ENCODE measurements around the gene HAVCR2.
A peak's percentile ranks its signal among the peaks of the same experiment; 100 is the strongest.
"Not testable (repeated sequence)": the region's sequence is repeated elsewhere in the genome, so short reads cannot be mapped to it uniquely, and the experiment has no call there.

Gene HAVCR2

DNA sequence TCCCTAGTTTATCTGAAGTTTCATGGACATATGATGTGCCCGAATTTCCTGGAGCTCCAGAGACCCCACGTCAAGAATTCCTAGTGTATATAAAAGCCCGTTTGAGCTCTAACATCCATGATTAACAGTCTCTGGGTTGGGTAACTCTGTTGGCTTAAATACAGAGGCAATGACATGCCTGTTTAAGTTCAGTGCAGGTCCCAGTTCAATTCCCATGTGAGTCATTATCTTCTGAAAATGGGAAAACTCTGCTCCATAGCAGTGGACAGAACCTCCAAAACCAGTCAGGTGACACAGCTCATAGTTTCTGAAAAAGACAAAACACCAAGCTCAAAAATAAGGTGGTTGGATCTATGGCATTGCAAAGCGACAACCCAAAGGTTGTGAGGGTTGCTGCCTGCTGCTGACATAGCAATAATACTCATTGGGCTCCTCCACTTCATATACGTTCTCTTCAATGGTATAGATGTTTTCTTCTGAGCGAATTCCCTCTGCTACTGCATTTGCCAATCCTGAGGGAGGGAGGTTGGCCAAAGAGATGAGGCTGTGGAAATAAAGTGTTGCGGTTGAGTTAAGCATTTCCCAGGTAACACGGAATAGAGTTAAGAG lies 22.0 kb downstream of the HAVCR2 start:
- DNase-seq: no peak

DNA sequence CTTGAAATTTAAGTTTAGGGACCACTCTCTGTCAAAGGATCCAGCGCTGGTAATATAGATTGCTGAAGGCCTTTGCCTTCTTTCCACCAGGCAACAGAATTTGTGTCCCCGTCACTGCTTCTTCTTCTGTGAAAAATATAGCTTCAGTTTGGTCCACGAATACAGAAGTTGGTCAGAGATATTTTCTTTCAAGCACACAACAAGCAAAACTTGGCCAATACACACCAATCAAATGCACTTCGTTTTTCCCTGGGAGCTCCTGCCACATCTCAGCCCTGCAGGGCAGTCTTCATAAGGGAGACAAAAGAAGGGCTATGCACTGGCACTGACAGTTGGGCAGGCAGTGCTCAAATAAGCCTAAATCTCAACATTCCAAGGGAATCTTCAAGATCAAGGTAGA lies 22.9 kb downstream of the HAVCR2 start:
- DNase-seq: no peak

DNA sequence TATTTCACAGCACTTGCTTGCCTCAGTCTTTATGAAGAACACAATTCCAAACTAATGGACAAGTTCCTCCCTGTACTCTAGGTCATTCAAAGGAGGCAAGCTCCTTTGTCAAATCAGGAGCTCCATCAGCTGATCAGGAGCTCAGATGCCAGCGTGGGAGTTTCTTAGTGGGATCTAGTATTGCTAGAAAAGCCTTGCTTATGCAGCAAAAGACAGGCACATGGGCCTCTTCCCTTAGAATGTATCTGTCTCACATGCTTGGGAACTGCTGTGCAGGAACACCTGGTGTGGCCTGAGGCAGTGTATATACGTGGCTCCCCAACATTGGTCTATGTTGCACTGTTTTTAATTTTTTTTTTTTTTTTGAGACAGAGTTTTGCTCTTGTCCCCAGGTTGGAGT lies 28.6 kb downstream of the HAVCR2 start:
- DNase-seq: no peak

DNA sequence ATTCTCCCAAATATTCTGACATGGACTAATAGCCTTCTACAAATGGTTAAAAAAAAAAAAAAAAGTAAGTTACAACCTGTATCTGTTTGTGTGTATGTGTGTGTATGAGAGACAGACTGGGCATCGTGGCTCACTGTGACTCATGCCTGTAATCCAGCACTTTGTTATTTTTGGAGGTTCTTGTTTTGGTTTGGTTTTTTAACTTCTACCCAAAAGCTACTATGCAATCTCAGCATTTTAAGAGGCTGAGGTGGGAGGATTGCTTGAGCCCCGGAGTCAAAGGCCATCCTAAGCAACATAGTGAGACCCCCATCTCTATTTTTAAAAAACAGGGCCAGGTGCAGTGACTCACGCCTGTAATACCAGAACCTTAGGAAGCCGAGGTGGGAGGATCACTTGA lies 32.3 kb downstream of the HAVCR2 start:
- DNase-seq: no peak

DNA sequence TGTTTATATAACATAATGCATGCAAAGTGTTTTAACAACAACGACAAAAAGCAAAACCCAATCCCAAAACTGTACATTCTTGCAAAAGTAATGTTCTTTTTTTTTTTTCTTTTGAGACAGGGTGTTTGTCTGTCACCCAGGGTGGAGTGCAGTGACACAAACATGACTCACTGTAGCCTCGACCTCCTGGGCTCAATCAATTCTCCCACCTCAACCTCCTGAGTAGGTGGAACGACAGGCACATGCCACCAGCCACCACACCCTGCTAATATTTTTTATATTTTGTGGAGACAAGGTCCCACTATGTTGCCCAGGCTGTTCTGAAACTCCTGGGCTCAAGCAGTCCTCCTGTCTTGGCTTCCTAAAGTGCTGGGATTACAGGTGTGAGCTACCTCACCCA lies 36.3 kb downstream of the HAVCR2 start:
- DNase-seq: no peak

DNA sequence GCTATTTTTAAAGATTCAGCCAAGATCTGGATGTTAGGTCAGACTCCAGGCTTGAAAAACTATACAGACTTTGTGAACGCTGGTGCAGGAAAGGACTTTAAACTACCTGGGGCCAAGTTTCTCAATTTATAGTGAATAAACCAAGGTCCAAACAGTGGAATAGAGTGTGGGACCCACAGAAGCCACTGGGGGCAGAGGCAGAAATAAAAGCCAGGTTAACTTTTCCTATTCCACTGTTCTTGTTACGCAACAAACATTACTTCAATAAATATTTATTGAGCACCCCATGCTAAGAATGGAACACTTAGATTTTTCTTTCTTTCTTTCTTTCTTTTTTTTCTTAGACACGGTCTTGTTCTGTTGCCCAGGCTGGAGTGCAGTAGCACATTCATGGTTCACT lies 38.9 kb downstream of the HAVCR2 start:
- no peak for DNase-seq

DNA sequence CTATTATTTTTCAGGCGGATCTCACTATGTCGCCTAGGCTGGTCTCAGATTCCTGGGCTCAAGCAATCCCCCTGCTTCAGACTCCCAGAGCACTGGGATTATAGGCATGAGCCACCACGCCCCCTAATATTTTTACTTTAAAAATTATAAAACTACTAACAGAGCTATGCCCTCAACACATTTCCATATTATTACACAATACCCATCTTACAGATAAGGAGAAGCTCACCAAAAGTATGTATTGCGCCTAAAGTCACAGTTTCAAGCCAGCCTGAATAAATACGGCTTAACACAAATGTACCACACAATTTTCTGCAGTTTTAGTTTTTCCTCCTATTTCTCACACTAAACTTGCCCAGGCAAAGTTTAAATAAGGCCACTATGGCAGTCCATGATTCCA lies 40.1 kb downstream of the HAVCR2 start:
- DNase-seq: no peak

DNA sequence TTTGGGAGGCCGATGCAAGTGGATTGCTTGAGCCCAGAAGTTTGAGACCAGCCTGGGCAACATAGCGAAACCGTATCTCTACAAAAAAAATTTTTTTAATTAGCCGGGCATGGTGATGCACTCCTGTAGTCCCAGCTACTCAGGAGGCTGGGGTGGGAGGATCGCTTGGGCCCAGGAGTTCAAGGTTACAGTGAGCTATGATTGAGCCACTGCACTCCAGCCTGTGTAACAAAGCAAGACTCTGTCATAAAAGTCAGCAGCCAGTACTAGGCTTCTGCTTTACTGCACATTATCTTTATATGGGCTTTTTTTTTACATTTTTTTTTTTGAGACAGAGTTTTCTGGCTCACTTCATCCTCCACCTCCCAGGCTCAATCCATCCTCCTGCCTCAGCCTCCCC lies 40.5 kb downstream of the HAVCR2 start:
- DNase-seq: no peak

DNA sequence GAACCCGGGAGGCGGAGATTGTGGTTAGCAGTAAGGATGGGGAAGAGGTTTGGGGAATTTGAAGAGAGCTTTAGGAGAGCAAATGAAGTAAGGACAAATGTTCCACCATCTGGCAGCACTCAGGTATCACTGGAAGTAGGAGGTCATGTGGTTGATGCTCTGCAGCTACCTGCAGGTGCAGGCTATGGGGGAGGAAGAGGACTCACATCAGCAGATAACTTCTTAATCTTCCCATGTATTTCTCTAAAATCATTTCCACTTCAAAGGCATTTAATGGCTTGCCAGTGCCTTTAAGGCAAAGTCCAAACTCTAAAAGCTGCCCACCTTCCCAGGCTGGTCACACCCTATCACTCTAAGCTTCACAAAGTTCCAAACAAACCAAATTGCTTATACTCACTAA lies 41.8 kb downstream of the HAVCR2 start:
- peak; percentile 5 for DNase-seq

DNA sequence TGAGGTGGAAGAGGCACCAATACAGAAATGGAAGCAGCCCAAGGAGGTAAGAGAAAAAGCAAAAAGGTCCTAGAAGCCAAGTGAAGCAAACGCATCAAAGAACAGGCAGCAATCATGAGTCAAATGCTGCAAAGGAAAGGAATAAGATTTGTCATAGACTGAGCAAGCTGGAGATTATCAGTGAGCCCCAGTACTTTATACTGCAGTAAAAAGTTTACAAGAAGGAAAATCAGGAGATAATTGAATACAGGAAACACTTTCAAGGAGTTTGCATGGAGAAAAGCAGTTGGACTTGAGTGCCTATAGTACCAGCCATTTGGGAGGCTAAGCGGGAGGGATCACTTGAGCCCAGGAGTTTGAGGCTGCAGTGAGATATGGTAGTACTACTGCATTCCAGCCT lies 42.8 kb downstream of the HAVCR2 start:
- DNase-seq: no peak

DNA sequence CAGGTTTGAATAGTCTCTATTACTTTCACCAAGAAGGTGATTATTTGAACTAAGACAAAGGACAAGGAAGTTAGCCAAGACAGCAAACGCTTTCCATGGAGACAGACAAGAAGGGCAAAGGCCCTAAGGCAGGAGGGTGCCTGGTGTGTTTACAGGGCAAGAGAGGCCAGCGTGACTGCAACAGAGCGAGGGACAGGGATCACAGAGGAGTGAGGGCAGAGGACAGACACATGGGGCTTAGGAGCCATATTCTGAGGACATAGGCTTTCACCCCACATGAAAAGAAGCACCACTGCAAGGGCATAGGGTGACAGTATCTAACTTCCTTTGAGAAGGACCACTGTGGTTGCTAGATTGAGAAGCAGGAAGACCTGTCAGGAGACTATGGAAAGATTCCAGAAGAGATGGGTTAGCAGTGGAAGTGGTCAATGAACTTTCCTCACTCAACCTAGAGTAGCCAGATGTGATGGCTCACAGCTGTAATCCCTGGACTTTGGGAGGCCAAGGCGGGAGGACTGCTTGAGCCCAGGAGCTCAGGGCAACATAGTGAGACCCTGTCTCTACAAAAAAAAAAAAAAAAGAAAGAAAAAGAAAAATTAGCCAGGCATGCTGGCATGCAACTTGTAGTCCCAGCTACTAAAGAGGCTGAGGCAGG lies 44.9 kb downstream of the HAVCR2 start:
- no peak for DNase-seq

DNA sequence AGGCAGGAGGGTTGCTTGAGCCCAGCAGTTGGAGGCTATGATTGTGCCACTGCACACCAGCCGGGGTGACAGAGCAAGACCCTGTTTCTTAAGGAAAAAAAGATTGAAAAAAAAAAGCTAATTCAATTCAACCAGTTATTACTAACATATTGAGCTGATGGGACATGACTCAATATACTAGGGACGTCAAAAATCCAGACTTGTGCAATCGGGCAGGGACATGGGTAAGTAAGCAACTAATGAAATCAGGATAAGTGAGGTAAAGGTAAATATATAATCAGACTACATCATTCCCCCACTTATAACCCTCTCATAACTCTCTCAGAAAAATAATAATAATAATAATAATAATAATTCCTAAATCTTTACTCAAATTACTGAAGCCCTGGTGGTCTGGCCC lies 49.0 kb downstream of the HAVCR2 start:
- no peak for DNase-seq

DNA sequence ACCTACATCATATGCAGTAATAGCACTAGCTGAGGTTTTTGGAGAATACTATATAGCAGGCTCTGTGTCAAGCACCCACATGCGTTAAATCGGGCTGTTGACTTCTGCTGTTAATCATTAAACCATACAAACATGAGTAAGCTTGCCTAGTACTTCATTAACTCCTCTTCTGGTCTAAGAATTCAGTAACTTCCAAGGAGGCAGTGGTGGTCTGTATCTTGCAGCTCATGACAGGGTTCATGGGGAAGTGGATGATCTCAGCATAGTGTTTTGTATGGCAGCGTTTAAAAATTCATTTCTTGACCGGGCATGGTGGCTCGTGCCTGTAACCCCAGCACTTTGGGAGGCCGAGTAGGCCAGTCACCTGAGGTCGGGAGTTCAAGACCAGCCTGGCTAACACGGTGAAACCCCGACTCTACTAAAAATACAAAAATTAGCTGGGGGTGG lies 49.7 kb downstream of the HAVCR2 start, which contains the start of gene HAVCR1:
Gene HAVCR1, minus strand, starts transcription at position 24 of the 447 bp plus-strand sequence. CDS start 1,173 bp downstream, outside the sequence.
- DNase-seq: no peak

DNA sequence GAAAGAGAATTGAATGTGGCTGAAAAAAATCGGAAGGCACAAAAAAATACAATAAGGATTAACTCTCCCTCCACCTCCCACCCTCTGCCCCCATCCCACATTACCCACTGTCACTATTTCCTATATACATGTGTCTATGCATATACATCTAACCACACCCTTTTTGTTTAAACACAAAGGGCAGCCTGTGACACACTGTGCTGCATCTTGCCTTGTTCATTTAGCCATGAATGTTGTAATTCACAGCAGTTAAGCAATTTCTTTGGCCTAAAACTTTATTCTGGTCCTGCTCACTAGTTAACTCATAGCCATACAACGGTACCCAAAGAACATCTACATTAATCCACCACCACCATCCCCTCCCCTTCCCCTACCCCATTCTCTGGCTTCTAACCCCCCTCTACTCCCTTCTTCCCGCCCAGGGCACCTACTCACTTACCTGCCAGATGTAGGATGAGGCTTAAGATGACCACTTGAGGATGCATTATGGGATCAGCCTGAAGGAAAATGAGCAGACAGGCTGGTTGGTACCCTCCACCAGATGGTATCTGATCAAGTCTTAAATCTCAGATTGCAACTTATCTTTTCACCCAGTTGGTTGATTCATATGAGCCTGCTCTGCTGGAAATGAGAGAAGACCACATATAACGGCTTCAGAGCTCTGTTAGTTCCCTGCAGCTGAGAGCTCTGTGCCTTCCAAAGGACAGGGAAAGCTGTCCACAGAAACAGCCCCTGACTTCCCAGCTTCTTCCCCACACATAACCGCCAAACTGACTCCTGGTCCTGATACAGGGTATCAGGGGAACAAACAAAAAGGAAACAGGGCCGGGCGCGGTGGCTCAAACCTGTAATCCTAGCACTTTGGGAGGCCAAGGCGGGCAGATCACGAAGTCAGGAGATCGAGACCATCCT lies 51.1 kb downstream of the HAVCR2 start:
- DNase-seq: peak; percentile 47

DNA sequence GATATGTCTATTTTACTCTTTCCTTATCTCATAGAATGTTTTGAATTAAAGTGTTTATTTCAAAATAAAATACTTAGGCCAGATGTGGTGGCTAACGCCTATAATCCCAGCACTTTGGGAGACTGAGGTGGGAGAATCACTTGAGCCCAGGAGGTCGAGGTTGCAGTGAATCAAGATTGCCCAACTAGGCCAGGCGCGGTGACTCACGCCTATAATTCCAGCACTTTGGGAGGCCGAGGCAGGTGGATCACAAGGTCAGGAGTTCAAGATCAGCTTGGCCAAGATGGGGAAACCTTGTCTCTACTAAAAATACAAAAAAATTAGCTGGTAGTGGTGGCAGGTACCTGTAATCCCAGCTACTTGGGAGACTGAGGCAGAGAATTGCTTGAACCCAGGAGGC lies 52.0 kb downstream of the HAVCR2 start:
- DNase-seq: not testable (repeated sequence)

DNA sequence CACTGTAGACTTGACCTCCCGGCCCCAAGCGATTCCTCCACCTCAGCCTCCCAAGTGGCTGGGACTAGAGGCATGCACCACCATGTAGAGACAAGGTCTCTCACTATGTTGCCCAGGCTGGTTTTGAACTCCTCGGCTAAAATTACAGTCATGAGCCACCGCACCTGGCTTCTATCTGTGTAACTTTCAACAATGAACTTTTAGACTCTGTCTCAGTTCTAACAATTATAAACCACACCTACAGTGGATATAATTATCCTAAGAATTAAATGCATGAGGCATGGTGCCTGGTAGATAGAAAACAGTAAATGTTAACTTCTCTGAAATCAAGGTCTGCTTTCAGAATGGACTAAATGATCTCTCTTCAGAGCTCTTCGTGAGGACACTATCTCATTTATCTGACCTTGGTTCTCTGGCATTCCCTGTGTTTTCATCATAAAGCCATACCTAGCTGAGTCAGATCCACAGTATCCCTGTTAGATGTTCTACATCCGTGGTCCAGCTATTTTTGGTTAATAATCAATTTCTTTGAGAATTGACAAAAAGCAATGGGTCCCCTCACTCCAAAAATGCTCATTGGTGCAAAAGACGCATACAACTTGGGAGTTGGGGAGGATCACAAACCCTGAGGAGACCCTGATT lies 57.1 kb downstream of the HAVCR2 start:
- no peak for DNase-seq

DNA sequence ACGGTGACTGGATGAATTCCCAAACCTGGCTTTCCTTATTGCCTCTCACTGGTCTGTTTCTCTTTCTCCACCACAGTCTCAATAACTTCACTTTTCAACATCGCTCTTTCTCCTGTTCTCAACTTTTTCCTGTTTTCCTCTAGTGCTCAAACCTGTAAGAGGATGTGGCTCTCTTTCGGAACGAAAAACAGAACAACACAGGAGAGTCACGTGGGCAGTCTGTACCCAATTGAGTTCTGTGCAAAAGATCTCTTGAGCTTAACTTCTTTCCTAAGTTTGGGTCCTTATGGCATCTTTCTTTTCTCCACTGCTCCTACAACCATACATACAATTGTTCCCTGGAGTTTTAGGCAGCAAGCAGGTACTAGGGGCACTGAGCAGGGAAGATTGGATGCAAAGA lies 58.8 kb downstream of the HAVCR2 start:
- no peak for DNase-seq

DNA sequence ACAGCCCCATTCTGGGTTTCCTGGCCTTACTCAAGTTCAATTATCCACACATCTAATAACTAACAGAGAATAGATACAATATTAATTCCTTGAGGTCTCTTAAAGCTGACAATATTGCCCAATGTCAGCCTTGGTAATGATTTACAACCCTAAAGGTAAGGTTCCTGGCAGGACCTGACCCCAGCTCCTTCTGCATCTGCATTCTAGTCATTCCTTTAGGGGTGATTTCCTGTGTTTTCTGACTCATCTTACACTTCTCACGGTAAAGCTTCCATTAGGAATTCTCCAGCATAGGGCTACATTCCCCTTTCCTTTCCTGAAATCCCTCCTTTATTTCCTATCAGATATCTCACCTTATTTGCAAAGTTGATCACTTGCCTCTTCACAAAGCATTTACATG lies 59.2 kb downstream of the HAVCR2 start:
- DNase-seq: no peak

DNA sequence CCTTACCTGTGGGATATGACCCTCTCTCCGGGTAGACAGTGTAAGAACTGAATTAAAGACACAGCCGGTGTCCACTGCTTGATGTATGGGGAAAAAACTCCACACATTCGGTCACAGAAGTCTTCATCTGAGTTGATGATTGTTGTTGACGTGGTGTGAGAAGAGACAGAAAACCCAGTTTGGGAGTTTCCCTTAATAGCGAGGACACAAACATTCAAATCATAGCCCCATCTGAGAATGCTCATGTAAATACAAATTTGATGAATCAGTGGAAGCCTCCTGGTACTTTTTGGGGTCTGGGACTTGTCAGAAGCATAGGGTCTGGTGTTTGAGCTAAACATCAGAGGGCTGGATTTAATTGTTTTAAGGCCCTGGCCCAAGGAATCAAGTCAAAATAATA lies 60.9 kb downstream of the HAVCR2 start:
- no peak for DNase-seq

DNA sequence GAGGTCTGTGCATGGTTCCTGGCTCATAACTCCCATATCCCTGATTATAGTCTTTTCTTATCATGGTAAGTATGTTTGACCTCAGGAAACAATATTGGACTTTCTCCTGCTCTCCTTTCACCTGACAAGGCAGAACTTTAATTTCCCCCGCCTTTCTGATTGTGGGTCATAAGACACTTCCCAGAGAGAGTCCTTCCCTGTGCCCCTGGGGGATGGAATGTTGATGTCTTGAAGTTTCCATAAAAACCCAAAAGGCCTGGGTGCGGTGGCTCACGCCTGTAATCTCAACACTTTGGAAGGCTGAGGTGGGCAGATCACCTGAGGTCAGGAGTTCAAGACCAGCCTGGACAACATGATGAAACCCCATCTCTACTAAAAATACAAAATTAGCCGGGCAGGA lies 61.8 kb downstream of the HAVCR2 start:
- not testable (repeated sequence) for DNase-seq

DNA sequence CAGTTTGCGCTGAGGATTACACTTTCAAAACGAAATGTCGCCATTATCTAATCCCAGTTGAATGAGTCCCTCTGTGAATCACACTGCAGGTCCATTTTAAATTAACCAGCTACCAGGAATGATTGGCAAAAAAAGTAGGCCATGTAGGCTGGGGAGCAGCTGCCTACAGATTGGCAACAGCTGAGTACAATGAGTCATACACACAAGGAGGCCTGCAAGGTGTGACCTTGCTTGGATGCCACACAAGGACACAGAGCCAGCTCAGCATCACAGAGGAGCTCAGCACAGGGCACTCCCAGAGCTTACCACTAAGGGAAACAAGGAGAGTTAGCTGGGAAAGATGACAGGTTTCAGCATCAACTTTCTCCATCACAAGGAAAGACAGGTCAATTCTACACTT lies 62.8 kb downstream of the HAVCR2 start:
- DNase-seq: no peak

DNA sequence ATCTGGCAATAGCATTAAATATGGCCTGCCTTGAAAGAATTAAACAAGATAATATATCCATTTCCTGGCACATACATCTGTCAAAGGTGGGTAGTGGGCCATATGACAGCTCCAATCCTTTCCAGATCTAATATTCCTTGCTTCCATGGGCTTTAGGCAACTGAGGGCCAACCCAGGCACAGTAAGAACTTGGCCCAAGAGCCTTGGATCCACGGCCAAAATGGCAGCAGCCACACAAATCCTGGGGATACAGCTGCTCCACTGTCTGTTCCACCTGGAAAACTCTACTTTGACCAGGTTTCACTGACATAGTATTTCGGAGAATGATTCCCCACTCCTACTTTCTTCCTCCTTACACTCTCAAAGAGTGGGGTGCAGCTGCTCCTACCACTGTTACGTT lies 63.2 kb downstream of the HAVCR2 start:
- DNase-seq: no peak

DNA sequence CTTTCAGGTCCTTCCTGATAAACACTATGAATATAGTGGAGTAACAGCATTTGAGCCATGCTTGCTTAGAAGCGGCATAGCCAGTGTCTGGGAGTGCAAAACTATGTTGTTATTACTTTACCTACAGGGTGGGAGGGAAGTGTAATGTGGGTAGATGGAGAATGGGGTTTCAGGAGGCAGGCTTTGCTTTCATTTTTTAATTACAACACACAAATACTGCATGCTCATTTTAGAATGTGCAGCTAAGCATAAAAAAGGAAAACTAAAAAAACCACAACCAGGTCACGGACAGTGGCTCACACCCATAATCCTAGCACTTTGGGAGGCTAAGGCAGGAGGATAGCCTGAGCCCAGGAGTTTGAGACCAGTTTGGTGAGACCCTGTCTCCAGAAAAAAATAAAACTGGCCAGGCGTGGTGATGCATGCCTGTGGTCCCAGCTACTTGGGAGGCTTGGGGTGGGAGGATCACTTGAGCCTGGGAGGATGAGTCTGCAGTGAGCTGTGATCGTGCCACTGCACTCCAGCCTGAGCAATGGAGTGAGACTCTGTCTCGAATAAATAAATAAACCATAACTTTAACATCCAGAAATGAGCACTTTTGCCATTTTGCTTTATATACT lies 70.2 kb downstream of the HAVCR2 start:
- DNase-seq: no peak

Measured in NCI-H2171 (cell line).